Midbrain (tissue), 1 donor: ENCODE measurements around the gene PLEKHM2.
"Not testable (repeated sequence)": the region's sequence is repeated elsewhere in the genome, so short reads cannot be mapped to it uniquely, and the experiment has no call there.

Experiments used
- DNase-seq: peaks from one replicate; lab custom pipeline; 2025; lab: John Stamatoyannopoulos, UW

Gene PLEKHM2

DNA sequence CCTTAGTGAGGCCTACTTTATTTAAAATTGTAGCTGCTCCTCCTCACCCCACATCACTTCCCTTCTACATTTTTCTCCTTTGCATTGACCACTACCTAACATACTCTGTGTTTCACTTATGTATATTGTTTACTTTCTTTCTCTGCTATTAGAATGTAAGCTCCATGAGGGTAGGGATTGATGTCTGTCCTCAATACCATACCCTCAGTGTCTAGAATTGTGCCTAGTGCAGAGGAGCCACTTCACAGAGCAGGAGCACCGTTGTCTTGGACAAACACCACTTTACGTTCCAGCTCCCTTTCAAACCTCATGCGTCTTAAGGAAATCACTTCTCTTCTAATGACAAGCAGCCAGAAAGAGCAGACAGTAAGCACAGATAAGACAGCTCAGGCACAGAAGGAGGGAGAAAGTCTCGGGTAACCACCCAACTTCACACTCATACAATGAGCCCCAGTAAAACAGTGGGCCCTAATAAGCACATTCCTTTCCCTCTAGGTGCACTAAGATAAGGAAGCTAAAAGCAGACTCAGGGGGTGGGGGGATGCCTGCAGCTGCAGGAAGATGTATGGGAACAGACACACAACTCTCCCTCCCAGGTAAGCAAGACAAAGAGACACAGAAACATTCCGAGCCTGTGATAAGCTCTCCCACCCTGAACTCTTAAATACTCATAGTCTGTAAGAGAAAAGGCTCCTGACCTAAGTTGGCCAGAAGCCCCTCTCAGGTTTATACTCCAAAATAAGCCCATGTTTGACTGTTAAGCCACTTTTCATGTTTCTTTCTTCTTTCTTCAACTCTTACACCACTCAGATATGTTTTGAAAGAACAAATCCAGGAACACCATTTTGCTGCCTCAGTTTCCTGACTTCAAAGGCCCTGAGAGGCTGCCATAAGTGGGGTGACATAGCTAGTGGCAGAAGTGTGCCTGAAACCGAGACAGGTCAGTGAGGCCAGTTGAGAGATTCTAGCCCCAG, 7.1 kb upstream of the PLEKHM2 start:
- DNase-seq, result no peak

GRCh38 chr1:15678578-15678977, 5.5 kb upstream of the PLEKHM2 start:
- no peak for DNase-seq

GRCh38 chr1:15680131-15680530, 4.0 kb upstream of the PLEKHM2 start:
- no peak for DNase-seq

DNA sequence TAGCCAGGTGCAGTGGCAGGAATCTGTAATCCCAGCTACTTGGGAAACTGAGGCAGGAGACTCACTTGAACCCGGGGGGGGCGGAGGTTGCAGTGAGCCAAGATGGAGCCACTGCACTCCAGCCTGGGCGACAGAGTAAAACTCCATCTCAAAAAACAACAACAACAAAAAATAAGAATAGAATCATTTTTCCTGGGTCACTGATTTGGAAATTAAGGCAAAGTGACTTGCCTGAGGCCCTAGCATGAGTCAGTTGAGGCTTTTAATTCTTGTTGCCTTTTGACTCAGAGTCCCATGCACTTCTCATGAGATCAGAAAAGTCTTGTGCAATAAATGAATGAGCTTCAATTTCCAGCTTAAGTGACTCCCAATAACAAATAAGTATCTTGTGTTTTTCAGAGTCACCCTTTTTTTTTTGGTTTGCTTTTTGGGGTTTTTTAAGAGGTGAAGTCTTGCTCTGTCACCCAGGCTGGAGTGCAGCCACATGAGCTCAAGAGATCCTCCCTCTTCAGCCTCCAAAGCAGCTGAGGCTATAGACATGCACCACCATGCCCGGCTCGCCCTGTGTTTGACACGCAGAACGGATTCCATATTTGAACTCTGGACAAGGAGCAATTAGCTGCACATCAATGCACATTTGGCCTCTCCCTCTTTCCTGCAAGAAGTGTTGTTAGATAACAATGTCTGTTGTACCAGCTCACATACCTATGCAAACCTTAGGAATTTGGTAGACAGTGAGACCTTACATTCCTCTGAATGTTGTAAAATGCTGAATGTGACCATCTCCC, 3.4 kb upstream of the PLEKHM2 start:
- DNase-seq, result no peak

DNA sequence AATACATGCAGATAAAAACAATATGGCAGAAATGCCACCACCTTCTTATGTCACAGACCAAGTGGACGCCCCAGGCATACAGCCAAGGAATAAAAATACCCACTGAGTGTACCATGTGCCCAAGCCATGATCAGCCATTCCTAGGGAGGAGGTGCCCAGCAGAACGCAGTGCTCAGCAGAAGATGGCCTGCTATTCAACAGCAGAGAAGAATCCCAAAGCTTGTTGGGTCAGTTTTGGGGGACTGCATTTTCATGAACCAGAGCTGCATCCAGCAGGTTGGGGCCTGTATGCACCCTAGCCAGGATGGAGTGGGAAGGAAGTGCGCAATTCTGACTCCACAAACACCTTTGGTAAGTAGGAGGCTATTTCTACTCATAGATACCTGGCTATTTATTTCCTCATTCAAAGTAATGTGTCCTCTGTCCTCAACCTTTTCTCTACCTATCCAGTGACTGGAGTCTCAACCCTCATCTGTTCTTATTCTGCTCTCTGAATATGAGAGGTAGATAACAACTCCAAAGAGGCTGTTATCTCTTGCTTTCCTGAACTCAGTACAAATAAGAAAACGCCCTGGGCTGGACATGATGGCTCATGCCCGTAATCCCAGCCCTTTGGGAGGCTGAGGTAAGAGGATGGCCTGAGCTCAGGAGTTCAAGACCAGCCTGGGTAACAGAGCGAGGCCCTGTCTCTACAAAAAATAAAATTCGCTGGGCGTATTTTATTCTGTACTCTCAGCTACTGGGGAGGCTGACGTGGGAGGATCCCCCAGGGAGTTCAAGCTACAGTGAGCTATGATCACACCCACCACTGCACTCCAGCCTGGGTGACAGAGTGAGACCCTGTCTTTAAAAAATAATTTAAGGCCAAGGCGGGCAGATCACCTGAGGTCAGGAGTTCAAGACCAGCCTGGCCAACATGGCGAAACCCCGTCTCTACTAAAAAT, 2.5 kb upstream of the PLEKHM2 start:
- DNase-seq, result no peak

DNA sequence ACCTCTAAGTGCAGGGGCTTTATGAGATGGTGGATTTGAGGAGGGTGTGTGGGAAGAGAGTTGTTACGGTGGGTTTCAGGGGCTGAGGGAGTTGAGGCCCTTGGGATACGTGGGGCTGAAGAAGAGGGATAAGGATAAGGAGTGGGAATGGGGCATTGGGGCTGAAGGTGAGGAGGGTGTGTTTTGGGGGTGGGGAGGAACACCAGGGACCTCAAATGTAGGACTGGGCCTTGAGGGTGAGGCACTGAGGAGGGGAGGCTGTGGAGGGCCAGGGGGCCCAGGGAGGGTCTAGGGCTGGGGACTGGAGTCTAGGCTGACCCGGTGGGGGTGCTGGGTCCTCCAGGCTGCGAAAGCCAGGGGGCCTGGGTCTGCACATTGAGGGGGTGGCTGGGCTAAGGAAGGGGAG, 1.2 kb upstream of the PLEKHM2 start:
- no peak for DNase-seq

- no peak for DNase-seq
Observed at GRCh38 chr1:15683345-15684039, 628 bp upstream of the PLEKHM2 start.

GRCh38 chr1:15684468-15685291, 560 bp downstream of the PLEKHM2 start:
- peak; percentile 28 for DNase-seq

- no peak for DNase-seq
Observed at GRCh38 chr1:15685820-15686219, 1.7 kb downstream of the PLEKHM2 start.

DNA sequence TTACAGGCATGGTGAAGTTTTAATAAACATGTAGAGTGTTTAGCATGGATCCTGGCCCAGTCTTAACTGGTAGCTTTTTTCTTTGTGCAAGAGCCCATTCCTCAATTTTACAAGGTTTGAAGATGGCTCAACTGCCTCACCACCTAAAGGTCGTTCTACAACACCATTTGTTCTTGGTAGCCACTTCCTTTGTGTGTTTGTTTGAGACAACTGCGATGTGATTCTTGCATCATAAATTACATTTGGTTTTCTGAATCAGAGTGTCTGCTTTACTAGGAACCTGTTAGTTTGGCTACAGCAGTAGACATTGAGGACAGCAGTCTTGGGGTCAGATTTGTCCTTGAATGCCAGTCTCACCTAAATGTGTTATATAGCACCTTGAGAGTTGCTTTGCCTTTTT, 3.3 kb downstream of the PLEKHM2 start:
- DNase-seq, result no peak

GRCh38 chr1:15690317-15690716, 6.2 kb downstream of the PLEKHM2 start:
- no peak for DNase-seq

DNA sequence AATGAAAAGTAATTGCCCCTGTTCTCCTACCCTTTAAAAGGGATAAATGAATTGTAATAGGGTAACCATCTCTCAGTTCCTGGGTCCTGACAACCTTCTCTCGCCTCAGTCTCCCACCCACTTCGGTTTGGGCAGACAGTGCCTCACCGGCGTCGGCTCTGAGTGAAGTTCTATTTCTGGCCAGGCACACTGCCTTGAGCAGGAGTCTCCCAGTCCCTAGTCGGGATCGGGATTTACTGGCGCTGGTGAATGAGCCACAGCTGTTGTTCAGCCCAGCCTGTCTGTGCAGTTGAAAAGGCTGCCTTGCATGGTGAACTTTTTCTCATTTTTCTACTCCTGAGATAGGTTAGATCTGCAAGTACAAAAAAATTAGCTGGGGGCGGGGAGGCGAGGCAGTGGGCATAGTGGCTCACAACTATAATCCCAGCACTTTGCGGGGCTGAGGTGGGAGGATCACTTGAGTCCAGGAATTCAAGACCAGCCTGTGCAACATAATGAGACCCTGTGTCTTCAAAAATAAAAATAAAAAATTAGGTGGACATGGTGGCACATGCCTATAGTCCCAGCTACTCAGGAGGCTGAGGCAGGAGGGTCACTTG, 7.4 kb downstream of the PLEKHM2 start:
- no peak for DNase-seq

DNA sequence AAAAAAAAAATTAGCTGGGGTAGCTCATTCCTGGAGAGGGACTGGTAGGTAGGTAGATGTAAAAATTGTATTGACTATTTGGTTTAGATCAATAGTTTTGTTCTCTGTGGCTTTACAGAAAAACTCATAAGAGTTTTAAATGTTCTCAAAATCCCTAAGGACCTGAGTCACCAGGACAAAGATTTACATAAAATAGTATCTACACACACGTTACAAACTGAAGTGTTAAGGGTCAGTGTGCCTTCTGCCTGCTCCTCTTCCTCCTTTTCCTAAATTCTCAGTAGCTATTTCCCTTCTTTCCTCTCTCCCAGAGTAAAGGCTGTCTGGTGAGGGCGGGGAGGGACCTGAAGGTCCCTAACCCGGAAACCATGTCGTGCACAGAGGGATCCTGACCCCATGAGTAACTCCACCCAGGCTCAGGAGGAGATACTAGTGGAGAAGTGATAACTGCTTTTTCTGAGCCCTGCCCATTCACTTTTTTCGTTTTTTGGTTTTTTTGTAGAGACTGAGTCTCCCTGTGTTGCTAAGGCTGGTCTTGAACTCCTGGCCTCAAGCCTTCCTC, 8.1 kb downstream of the PLEKHM2 start:
- no peak for DNase-seq

DNA sequence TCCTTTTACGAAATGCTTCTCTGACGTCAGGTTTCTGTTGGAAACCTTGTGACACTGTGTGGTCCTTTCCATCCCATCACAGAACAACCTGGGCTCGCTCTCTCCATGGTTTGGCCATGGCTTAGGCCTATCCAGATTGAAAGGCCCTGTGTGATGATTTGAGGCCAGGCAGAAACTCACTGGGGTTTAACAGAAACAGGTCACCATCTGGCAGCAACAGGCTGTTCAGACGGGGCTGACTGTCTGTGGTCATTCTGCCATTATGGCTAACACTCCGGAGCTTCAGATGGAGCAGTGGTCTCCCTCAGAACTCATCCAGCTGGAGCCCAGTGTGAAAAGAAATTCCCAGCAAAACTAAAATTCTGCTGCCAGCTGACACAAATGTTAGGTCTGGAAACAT, 9.3 kb downstream of the PLEKHM2 start:
- DNase-seq, result no peak

GRCh38 chr1:15696956-15697521, 12.9 kb downstream of the PLEKHM2 start:
- DNase-seq, result peak; percentile 54

GRCh38 chr1:15698201-15698600, 14.1 kb downstream of the PLEKHM2 start:
- no peak for DNase-seq

DNA sequence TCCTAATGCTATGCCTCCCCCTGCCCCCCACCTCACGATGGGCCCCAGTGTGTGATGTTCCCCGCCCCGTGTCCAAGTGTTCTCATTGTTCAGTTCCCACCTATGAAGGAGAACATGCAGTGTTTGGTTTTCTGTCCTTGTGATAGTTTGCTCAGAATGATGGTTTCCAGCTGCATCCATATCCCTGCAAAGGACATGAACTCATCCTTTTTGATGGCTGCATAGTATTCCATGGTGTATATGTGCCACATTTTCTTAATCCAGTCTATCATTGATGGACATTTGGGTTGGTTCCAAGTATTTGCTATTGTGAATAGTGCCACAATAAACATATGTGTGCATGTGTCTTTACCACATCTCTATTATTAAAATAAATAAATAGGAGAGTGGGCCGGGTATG, 15.2 kb downstream of the PLEKHM2 start:
- not testable (repeated sequence) for DNase-seq

GRCh38 chr1:15700508-15700907, 16.4 kb downstream of the PLEKHM2 start:
- no peak for DNase-seq

DNA sequence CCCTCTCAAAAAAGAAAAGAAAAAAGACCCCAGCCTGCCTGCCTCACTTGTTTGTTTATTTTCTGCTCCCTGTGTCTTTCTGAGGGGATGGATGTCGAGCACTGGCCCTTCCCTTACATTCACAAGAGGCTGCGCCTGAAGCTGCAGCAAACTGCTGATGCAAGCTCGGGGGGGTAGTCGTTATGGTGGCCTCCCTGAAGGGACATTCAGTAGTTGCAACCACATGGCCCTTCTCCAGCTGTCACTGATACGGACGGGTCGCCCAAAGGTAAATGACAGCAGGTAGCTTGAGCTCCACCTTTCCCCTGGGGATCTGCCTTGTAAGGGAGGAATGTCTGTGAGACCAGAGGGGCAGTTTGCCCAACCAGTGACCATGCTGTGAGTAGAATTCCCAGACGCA, 17.7 kb downstream of the PLEKHM2 start:
- no peak for DNase-seq
